Measurements from ENCODE around the gene CORO1C.
A peak's percentile ranks its signal among the peaks of the same experiment; 100 is the strongest.
"Not testable (repeated sequence)": the region's sequence is repeated elsewhere in the genome, so short reads cannot be mapped to it uniquely, and the experiment has no call there.

CORO1C gene

GRCh38 chr12:108752387-108752786 is 21.1 kb upstream of the CORO1C start:
- peak; percentile 64 for DNase-seq

GRCh38 chr12:108751821-108752220 is 20.5 kb upstream of the CORO1C start:
- peak; percentile 59 for DNase-seq

GRCh38 chr12:108751003-108751402 is 19.7 kb upstream of the CORO1C start:
- not testable (repeated sequence) for DNase-seq

- DNase-seq: peak; percentile 76
Observed at GRCh38 chr12:108750526-108750925, 19.2 kb upstream of the CORO1C start.

- DNase-seq: no peak
Observed at GRCh38 chr12:108747563-108747962, 16.2 kb upstream of the CORO1C start.

GRCh38 chr12:108745641-108746040 is 14.3 kb upstream of the CORO1C start:
- no peak for DNase-seq

- DNase-seq: no peak
Observed at GRCh38 chr12:108744021-108744897, 12.9 kb upstream of the CORO1C start.

- no peak for DNase-seq
Observed at GRCh38 chr12:108738170-108738569, 6.9 kb upstream of the CORO1C start.

- DNase-seq: no peak
Observed at GRCh38 chr12:108735855-108736254, 4.5 kb upstream of the CORO1C start.

GRCh38 chr12:108734200-108734906 is 3.0 kb upstream of the CORO1C start:
- DNase-seq: peak; percentile 95

GRCh38 chr12:108733230-108733531 is 1.9 kb upstream of the CORO1C start:
- not testable (repeated sequence) for DNase-seq

GRCh38 chr12:108732489-108733229 is 1.3 kb upstream of the CORO1C start:
- DNase-seq: no peak

GRCh38 chr12:108731866-108732461 is 646 bp upstream of the CORO1C start:
- peak; percentile 97 for DNase-seq

- peak; percentile 81 for DNase-seq
Observed at GRCh38 chr12:108730365-108731104, 783 bp downstream of the CORO1C start.

- DNase-seq: peak; percentile 48
Observed at GRCh38 chr12:108729612-108730364, 1.5 kb downstream of the CORO1C start.

GRCh38 chr12:108728820-108729611 is 2.3 kb downstream of the CORO1C start:
- DNase-seq: no peak

GRCh38 chr12:108727868-108728735 is 3.2 kb downstream of the CORO1C start:
- no peak for DNase-seq

GRCh38 chr12:108727161-108727560 is 4.2 kb downstream of the CORO1C start:
- DNase-seq: no peak

GRCh38 chr12:108724890-108725151 is 6.5 kb downstream of the CORO1C start:
- no peak for DNase-seq

All from fibroblast of upper back skin (primary cell).